NCI-H2196 (cell line): ENCODE measurements around the gene SWI5.
A peak's percentile ranks its signal among the peaks of the same experiment; 100 is the strongest.
"Not testable (repeated sequence)": the region's sequence is repeated elsewhere in the genome, so short reads cannot be mapped to it uniquely, and the experiment has no call there.

Experiments used
- DNase-seq: peaks from one replicate; lab custom pipeline; 2025; ENCODE audit not compliant: unreplicated experiment; lab: John Stamatoyannopoulos, UW

Gene SWI5

GRCh38 chr9:128276008-128276573, at the start of gene SWI5:
TSS of gene SWI5 (plus strand) at chr9:128276276.
- DNase-seq = peak; percentile 99

- DNase-seq = no peak
These were observed 49.7 kb upstream of the SWI5 start for GRCh38 chr9:128226412-128226801.

GRCh38 chr9:128230897-128231296, 45.2 kb upstream of the SWI5 start:
- DNase-seq = not testable (repeated sequence)

- DNase-seq = no peak
These were observed 44.2 kb upstream of the SWI5 start for GRCh38 chr9:128231638-128232527.

- no peak for DNase-seq
These were observed 43.3 kb upstream of the SWI5 start for GRCh38 chr9:128232528-128233428.

GRCh38 chr9:128233817-128234406, 42.2 kb upstream of the SWI5 start:
- no peak for DNase-seq

- DNase-seq = no peak
These were observed 34.0 kb upstream of the SWI5 start for GRCh38 chr9:128242124-128242523.

GRCh38 chr9:128242828-128243214, 33.3 kb upstream of the SWI5 start:
- no peak for DNase-seq

GRCh38 chr9:128243215-128244018, 32.7 kb upstream of the SWI5 start:
- no peak for DNase-seq

- DNase-seq = no peak
These were observed 31.8 kb upstream of the SWI5 start for GRCh38 chr9:128244091-128244836.

GRCh38 chr9:128244837-128245231, 31.2 kb upstream of the SWI5 start:
- no peak for DNase-seq

GRCh38 chr9:128245421-128246151, 30.5 kb upstream of the SWI5 start:
- DNase-seq = no peak

GRCh38 chr9:128246471-128246870, 29.6 kb upstream of the SWI5 start:
- DNase-seq = no peak

- no peak for DNase-seq
These were observed 28.8 kb upstream of the SWI5 start for GRCh38 chr9:128247226-128247803.

GRCh38 chr9:128249558-128249907, 26.5 kb upstream of the SWI5 start:
- no peak for DNase-seq

GRCh38 chr9:128249908-128250838, 25.9 kb upstream of the SWI5 start:
- DNase-seq = peak; percentile 80

GRCh38 chr9:128250839-128251731, 25.0 kb upstream of the SWI5 start:
- DNase-seq = no peak
